ENCODE results near the gene IQCK. TPM values are rescaled to one million over a fixed set of nuclear protein-coding genes. Genes with fewer than 3 reads are reported as not detected.

Gene IQCK
- total RNA-seq, 2 experiments from 2014 or later = 0.73 to 1.1 TPM

- ChIA-PET POLR2A (interaction anchor here (1.1 kb wide), 1 partner anchor 20 kb away, joined by 5 read pairs; no protein-coding TSS in a partner anchor), CTCF (no interaction called here)
- DNase-seq = no peak
- Mint-ChIP-seq H3K4me1 (peaks cover 35% of the 10 kb centered on the region), H3K9me3 (peaks cover 5% of the 10 kb centered on the region), H3K4me3 (no peak overlapping the region), H3K27me3 (no peaks in the 10 kb centered on the region), H3K36me3 (ENCODE audit: low read depth) (peaks cover 38% of the 10 kb centered on the region), H3K27ac (peak overlapping the region; percentile 26)
These were observed 28.7 kb upstream of the IQCK start for GRCh38 chr16:19689342-19689741.

GRCh38 chr16:19690196-19690595 is 27.9 kb upstream of the IQCK start:
- Mint-ChIP-seq H3K27me3 (no peaks in the 10 kb centered on the region), H3K9me3 (peaks cover 3% of the 10 kb centered on the region)
- CTCF ChIA-PET = no interaction called here

GRCh38 chr16:19691161-19691711 is 26.8 kb upstream of the IQCK start:
- Mint-ChIP-seq H3K4me1 (peaks cover 45% of the 10 kb centered on the region), H3K36me3 (ENCODE audit: low read depth) (peaks cover 28% of the 10 kb centered on the region), H3K4me3 (no peak overlapping the region), H3K9me3 (no peaks in the 10 kb centered on the region), H3K27ac (no peak overlapping the region), H3K27me3 (no peaks in the 10 kb centered on the region)
- ChIA-PET CTCF (interaction anchor here (0.6 to 1.5 kb wide), 2 partner anchors 10 to 83 kb away, joined by 3 to 4 read pairs; no protein-coding TSS in a partner anchor), POLR2A (no interaction called here)
- DNase-seq = no peak

More at GRCh38 chr16:19690196-19690595, 27.9 kb upstream of the IQCK start:
- peak overlapping the region; percentile 48 for H3K27ac Mint-ChIP-seq
- H3K4me1 Mint-ChIP-seq = peaks cover 38% of the 10 kb centered on the region
- POLR2A ChIA-PET = interaction anchor here (1.1 kb wide), 1 partner anchor 19 kb away, joined by 5 read pairs; no protein-coding TSS in a partner anchor
- no peak for DNase-seq
- H3K4me3 Mint-ChIP-seq = no peak overlapping the region
- H3K36me3 Mint-ChIP-seq (ENCODE audit: low read depth) = peaks cover 35% of the 10 kb centered on the region

- Mint-ChIP-seq H3K27ac (no peak overlapping the region), H3K36me3 (ENCODE audit: low read depth) (peaks cover 40% of the 10 kb centered on the region), H3K27me3 (no peaks in the 10 kb centered on the region), H3K9me3 (no peaks in the 10 kb centered on the region), H3K4me1 (peaks cover 50% of the 10 kb centered on the region), H3K4me3 (no peak overlapping the region)
- CTCF ChIA-PET = no interaction called here
- DNase-seq = no peak
- POLR2A ChIA-PET = no interaction called here
These were observed 23.1 kb upstream of the IQCK start for GRCh38 chr16:19694989-19695388.

- ChIA-PET POLR2A (interaction anchor here (0.7 to 1.5 kb wide), 5 partner anchors 9 to 172 kb away, joined by 3 to 12 read pairs (median 4); partner anchors contain the start of genes IQCK and KNOP1), CTCF (interaction anchor here (1.0 to 1.8 kb wide), 5 partner anchors 16 to 190 kb away, joined by 3 to 5 read pairs (median 4); partner anchors contain the start of genes GPRC5B, IQCK, KNOP1 and VPS35L)
- H3K27ac Mint-ChIP-seq = peak overlapping the region; percentile 62
- H3K9me3 Mint-ChIP-seq = no peaks in the 10 kb centered on the region
- peaks cover 48% of the 10 kb centered on the region for H3K36me3 Mint-ChIP-seq (ENCODE audit: low read depth)
- H3K27me3 Mint-ChIP-seq = no peaks in the 10 kb centered on the region
- peaks cover 41% of the 10 kb centered on the region for H3K4me1 Mint-ChIP-seq
- peak overlapping the region; percentile 2 for H3K4me3 Mint-ChIP-seq
- DNase-seq = peak; percentile 67
These were observed 21.7 kb upstream of the IQCK start for GRCh38 chr16:19696328-19696727.

GRCh38 chr16:19696961-19697360 is 21.1 kb upstream of the IQCK start:
- POLR2A ChIA-PET = interaction anchor here (0.7 to 1.5 kb wide), 4 partner anchors 9 to 108 kb away, joined by 3 to 12 read pairs (median 4); partner anchors contain the start of genes IQCK and KNOP1

GRCh38 chr16:19697756-19698318 is 20.2 kb upstream of the IQCK start:
- Mint-ChIP-seq H3K27me3 (no peaks in the 10 kb centered on the region), H3K4me3 (no peak overlapping the region), H3K36me3 (ENCODE audit: low read depth) (peaks cover 51% of the 10 kb centered on the region), H3K27ac (no peak overlapping the region), H3K4me1 (peaks cover 39% of the 10 kb centered on the region), H3K9me3 (no peaks in the 10 kb centered on the region)
- POLR2A ChIA-PET = no interaction called here
- CTCF ChIA-PET = no interaction called here
- no peak for DNase-seq

More at GRCh38 chr16:19696961-19697360, 21.1 kb upstream of the IQCK start:
- no peaks in the 10 kb centered on the region for H3K27me3 Mint-ChIP-seq
- peak overlapping the region; percentile 31 for H3K27ac Mint-ChIP-seq
- peaks cover 51% of the 10 kb centered on the region for H3K36me3 Mint-ChIP-seq (ENCODE audit: low read depth)
- H3K9me3 Mint-ChIP-seq = no peaks in the 10 kb centered on the region
- H3K4me3 Mint-ChIP-seq = no peak overlapping the region
- CTCF ChIA-PET = interaction anchor here (1.0 to 1.8 kb wide), 4 partner anchors 16 to 190 kb away, joined by 3 to 5 read pairs (median 4); partner anchors contain the start of genes GPRC5B and VPS35L
- DNase-seq = no peak
- peaks cover 39% of the 10 kb centered on the region for H3K4me1 Mint-ChIP-seq

- no peak overlapping the region for H3K4me3 Mint-ChIP-seq
- ChIA-PET CTCF (interaction anchor here (1.6 kb wide), 1 partner anchor 19 kb away, joined by 5 read pairs; the partner anchor contains the start of genes IQCK and KNOP1), POLR2A (interaction anchor here (0.7 to 1.7 kb wide), 3 partner anchors 11 to 143 kb away, joined by 3 to 8 read pairs (median 3); partner anchors contain the start of genes IQCK, KNOP1 and VPS35L)
- H3K27ac Mint-ChIP-seq = no peak overlapping the region
- no peak for DNase-seq
- no peaks in the 10 kb centered on the region for H3K9me3 Mint-ChIP-seq
- H3K27me3 Mint-ChIP-seq = no peaks in the 10 kb centered on the region
- peaks cover 39% of the 10 kb centered on the region for H3K4me1 Mint-ChIP-seq
- peaks cover 57% of the 10 kb centered on the region for H3K36me3 Mint-ChIP-seq (ENCODE audit: low read depth)
These were observed 19.3 kb upstream of the IQCK start for GRCh38 chr16:19698480-19699465.

GRCh38 chr16:19699472-19699871 is 18.6 kb upstream of the IQCK start:
- POLR2A ChIA-PET = interaction anchor here (1.2 to 1.7 kb wide), 3 partner anchors 12 to 19 kb away, joined by 3 to 8 read pairs (median 5); partner anchors contain the start of genes IQCK and KNOP1
- H3K4me3 Mint-ChIP-seq = no peak overlapping the region
- H3K36me3 Mint-ChIP-seq (ENCODE audit: low read depth) = peaks cover 64% of the 10 kb centered on the region
- CTCF ChIA-PET = interaction anchor here (1.6 kb wide), 1 partner anchor 19 kb away, joined by 5 read pairs; the partner anchor contains the start of genes IQCK and KNOP1
- no peak overlapping the region for H3K27ac Mint-ChIP-seq
- no peaks in the 10 kb centered on the region for H3K9me3 Mint-ChIP-seq
- no peak for DNase-seq
- H3K27me3 Mint-ChIP-seq = no peaks in the 10 kb centered on the region
- H3K4me1 Mint-ChIP-seq = peaks cover 39% of the 10 kb centered on the region

GRCh38 chr16:19700319-19700781 is 17.7 kb upstream of the IQCK start:
- H3K27me3 Mint-ChIP-seq = no peaks in the 10 kb centered on the region
- H3K4me3 Mint-ChIP-seq = no peak overlapping the region
- no peak for DNase-seq
- CTCF ChIA-PET = interaction anchor here (1.6 kb wide), 1 partner anchor 18 kb away, joined by 5 read pairs; the partner anchor contains the start of genes IQCK and KNOP1
- H3K9me3 Mint-ChIP-seq = no peaks in the 10 kb centered on the region
- H3K36me3 Mint-ChIP-seq (ENCODE audit: low read depth) = peaks cover 66% of the 10 kb centered on the region
- POLR2A ChIA-PET = interaction anchor here (1.2 to 1.3 kb wide), 2 partner anchors 12 to 13 kb away, joined by 3 to 5 read pairs; no protein-coding TSS in a partner anchor
- no peak overlapping the region for H3K27ac Mint-ChIP-seq
- peaks cover 35% of the 10 kb centered on the region for H3K4me1 Mint-ChIP-seq

GRCh38 chr16:19701091-19701490 is 17.0 kb upstream of the IQCK start:
- Mint-ChIP-seq H3K9me3 (no peaks in the 10 kb centered on the region), H3K27me3 (no peaks in the 10 kb centered on the region), H3K4me3 (no peak overlapping the region), H3K27ac (no peak overlapping the region), H3K4me1 (peaks cover 31% of the 10 kb centered on the region), H3K36me3 (ENCODE audit: low read depth) (peaks cover 69% of the 10 kb centered on the region)
- ChIA-PET POLR2A (interaction anchor here (1.3 kb wide), 1 partner anchor 12 kb away, joined by 5 read pairs; no protein-coding TSS in a partner anchor), CTCF (no interaction called here)
- DNase-seq = no peak

- POLR2A ChIA-PET = no interaction called here
- Mint-ChIP-seq H3K4me3 (no peak overlapping the region), H3K36me3 (ENCODE audit: low read depth) (peaks cover 60% of the 10 kb centered on the region), H3K27me3 (no peaks in the 10 kb centered on the region), H3K27ac (no peak overlapping the region), H3K4me1 (peaks cover 9% of the 10 kb centered on the region), H3K9me3 (no peaks in the 10 kb centered on the region)
- no peak for DNase-seq
- CTCF ChIA-PET = interaction anchor here (0.7 kb wide), 1 partner anchor 45 kb away, joined by 3 read pairs; no protein-coding TSS in a partner anchor
These were observed 14.7 kb upstream of the IQCK start for GRCh38 chr16:19703172-19703889.
